ENCODE results near the gene USP36. TPM values are rescaled to one million over a fixed set of nuclear protein-coding genes. Genes with fewer than 3 reads are reported as not detected.

USP36 gene
- total RNA-seq, 1 donor from 2014 or later, result 36.4 TPM

DNA sequence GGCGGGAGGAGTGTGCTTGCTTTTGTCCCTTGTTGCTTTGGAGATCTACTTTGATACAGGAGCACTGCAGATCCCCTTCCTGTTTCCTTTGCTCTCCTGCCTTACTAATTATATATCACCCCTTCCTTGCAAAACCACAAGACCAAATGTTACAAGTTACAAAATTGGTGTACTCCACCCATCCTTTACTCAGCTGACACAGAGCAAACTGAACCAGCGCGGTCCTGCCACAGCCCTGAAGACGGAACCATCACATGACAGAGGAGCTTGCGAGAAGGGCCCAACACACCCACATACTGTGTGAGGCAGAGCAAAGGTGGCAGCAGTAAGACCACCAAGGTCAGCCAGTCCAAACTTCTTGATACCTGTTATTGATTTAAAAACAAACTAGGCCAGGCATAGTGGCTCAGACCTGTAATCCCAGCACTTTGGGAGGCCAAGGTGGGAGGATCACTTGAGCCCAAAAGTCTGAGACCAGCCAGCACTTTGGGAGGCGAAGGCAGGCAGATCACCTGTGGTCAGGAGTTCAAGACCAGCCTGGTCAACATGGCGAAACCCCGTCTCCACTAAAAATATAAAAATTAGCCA is 91.8 kb downstream of the USP36 start:
- TF ChIP-seq, protein P1, sequence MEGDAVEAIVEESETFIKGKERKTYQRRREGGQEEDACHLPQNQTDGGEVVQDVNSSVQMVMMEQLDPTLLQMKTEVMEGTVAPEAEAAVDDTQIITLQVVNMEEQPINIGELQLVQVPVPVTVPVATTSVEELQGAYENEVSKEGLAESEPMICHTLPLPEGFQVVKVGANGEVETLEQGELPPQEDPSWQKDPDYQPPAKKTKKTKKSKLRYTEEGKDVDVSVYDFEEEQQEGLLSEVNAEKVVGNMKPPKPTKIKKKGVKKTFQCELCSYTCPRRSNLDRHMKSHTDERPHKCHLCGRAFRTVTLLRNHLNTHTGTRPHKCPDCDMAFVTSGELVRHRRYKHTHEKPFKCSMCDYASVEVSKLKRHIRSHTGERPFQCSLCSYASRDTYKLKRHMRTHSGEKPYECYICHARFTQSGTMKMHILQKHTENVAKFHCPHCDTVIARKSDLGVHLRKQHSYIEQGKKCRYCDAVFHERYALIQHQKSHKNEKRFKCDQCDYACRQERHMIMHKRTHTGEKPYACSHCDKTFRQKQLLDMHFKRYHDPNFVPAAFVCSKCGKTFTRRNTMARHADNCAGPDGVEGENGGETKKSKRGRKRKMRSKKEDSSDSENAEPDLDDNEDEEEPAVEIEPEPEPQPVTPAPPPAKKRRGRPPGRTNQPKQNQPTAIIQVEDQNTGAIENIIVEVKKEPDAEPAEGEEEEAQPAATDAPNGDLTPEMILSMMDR (conservative IDR thresholded peaks at IDR 0.05; ENCODE audit: low read depth, low read length), result no peak
- DNase-seq (ENCODE audit: low read depth), result no peak
- no peak overlapping the region for H3K4me3 ChIP-seq (ENCODE audit: low read depth, low read length)

DNA sequence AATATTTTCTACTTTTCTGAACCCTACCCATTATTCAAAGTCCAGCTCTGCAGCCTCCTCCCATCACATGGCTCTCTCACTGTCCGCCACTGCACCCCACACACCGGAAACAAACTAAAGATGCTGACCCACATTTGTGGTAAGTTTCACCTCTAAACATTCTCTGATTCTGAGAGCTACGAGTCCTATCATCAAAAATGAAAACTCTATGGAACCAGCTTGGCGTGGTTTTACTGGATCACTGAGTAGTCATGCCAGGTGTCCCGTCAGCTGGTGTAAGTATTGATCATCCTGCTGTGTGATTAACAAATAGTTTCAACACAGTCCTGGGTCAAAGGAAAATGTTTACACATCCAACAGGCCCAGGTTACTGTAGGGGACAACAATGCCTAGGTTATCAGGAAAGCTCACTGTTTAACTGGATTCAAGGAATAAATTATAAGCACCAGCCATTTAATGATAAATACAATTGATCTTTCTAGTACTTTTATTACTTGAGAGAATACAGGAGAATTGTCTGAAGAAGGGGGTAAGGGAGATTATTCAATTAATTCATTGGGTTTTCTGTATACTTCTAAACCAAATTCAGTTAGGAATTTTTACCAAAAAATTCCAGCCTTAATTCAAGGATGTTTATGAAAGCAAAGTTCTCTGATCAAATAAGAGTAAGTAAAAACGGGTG is 92.4 kb downstream of the USP36 start:
- TF ChIP-seq, protein P1 (conservative IDR thresholded peaks at IDR 0.05; ENCODE audit: low read depth, low read length), result no peak
- DNase-seq (ENCODE audit: low read depth), result no peak
- no peak overlapping the region for H3K4me3 ChIP-seq (ENCODE audit: low read depth, low read length)

DNA sequence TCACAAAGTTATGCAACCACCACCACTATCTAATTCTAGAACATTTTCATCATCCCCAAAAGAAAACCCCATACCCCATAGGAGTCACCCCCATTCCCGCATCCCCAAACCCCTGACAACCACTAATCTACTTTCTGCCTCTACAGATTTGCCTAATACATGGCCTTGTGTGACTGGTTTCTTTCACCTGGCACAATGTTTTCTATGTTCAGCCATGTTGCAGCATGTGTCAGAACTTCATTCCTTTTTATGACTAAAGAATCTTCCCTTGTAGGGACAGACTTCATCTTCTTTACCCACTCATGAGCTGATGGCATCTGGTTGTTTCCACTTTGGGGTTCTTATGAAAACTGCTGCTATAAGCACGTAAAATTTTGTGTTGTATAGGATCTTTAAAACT is 93.1 kb downstream of the USP36 start:
- no peak for DNase-seq (ENCODE audit: low read depth)
- TF ChIP-seq, protein P1 (conservative IDR thresholded peaks at IDR 0.05; ENCODE audit: low read depth, low read length), result no peak
- H3K4me3 ChIP-seq (ENCODE audit: low read depth, low read length), result no peak overlapping the region

DNA sequence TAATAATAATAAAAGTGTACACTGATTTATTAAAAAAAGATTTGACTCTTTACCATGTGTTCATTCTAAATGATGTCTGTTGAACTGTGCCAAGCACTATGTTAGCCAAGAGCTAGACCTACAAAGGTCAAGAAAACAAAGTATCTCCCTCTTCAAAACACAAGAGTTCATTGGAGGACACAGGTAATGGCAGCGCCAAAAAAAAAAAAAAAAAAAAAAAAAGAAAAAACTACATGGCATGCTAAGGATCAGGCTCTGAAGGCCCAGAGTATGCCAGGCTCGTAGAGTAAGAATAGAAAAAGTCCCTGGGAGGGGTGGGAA is 93.7 kb downstream of the USP36 start:
- no peak overlapping the region for H3K4me3 ChIP-seq (ENCODE audit: low read depth, low read length)
- TF ChIP-seq, protein P1 (conservative IDR thresholded peaks at IDR 0.05; ENCODE audit: low read depth, low read length), result no peak
- DNase-seq (ENCODE audit: low read depth), result no peak

DNA sequence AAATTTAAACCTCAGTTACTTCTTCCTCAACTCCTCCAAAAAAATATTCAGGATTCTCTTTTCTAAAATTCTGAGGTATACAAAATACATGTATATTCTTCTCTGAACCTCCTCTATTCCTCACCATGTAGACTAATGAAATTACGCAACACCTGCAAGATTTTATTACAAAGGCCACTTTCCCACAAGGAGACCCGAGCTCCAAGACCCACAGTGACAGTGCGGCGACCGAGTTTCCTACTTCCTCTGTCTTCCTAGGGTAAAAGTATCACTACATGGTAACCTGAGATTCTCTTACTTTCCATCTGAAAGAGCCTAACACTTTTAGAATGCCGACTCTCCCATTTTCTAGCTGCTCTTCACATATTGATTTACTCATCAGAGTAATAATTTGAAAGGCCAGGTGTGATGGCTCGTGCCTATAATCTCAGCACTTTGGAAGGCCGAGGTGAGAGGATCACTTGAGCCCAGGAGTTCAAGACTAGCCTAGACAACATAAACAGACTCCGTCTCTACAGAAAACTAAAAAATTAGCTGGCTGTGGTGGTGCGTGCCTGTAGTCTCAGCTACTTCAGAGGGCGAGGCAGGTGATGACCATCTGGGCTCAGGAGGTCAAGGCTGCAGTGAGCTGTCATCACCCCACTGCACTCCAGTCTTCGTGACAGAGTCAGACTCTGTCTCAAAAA is 94.2 kb downstream of the USP36 start:
- H3K4me3 ChIP-seq (ENCODE audit: low read depth, low read length), result no peak overlapping the region
- TF ChIP-seq, protein P1 (conservative IDR thresholded peaks at IDR 0.05; ENCODE audit: low read depth, low read length), result no peak
- DNase-seq (ENCODE audit: low read depth), result no peak

Other genes starting within 250 kb of the USP36 start
- gene CYTH1, start 58.5 kb downstream of the USP36 start, total RNA-seq, result 16.8 and 26.4 TPM in 2 replicates
- gene CEP295NL, start 62.4 kb upstream of the USP36 start, total RNA-seq, result 0.29 TPM in 2 replicates
- 64.9 and 78.3 TPM in 2 replicates for gene TIMP2, start 84.6 kb upstream of the USP36 start, total RNA-seq
- 258 and 338 TPM in 2 replicates for gene LGALS3BP, start 139.1 kb upstream of the USP36 start, total RNA-seq
- gene CANT1, start 168.9 kb upstream of the USP36 start, total RNA-seq, result 50.9 and 60.3 TPM in 2 replicates
- gene C1QTNF1, start 183.4 kb upstream of the USP36 start, total RNA-seq, result 2.1 and 2.2 TPM in 2 replicates
- gene ENGASE, start 234.0 kb upstream of the USP36 start, total RNA-seq, result 10.4 and 11.2 TPM in 2 replicates

Measured in epithelial cell of proximal tubule (primary cell).